Measurements from ENCODE around the gene SLC46A1.

GRCh38 chr17:28405632-28406472 lies at the start of gene SLC46A1:
- no peak for TF ChIP-seq ATF3 (IDR thresholded peaks at IDR 0.05; ENCODE audit: insufficient read depth, low read depth, low read length)
- no peak for TF ChIP-seq CTCF (IDR thresholded peaks at IDR 0.05; ENCODE audit: control extremely low read depth in 1 of 3, insufficient read depth in 1 of 3, low read depth in 1 of 3, low read length in 3 of 3)
- TF ChIP-seq JUN (IDR thresholded peaks at IDR 0.05; ENCODE audit: low read depth, low read length) = no peak
- no peak for TF ChIP-seq POLR2A (IDR thresholded peaks at IDR 0.05; ENCODE audit: control extremely low read depth in 1 of 2, low read depth in 2 of 2, low read length in 2 of 2)
- TF ChIP-seq CBX8 (IDR thresholded peaks at IDR 0.05; ENCODE audit: borderline replicate concordance, low read depth, low read length) = no peak
- TF ChIP-seq POLR2AphosphoS5 (IDR thresholded peaks at IDR 0.05; ENCODE audit: low read depth, low read length) = no peak; the same call in 1 of the 2 replicates
- TF ChIP-seq BRCA1 (IDR thresholded peaks at IDR 0.05; ENCODE audit: low read depth, low read length) = no peak
- TF ChIP-seq CEBPB (IDR thresholded peaks at IDR 0.05; ENCODE audit: low read depth, low read length) = no peak
- no peak for TF ChIP-seq GTF2F1 (IDR thresholded peaks at IDR 0.05; ENCODE audit: borderline replicate concordance, low read depth, low read length)
- TF ChIP-seq YY1 (IDR thresholded peaks at IDR 0.05; ENCODE audit: low read depth, low read length) = no peak
- no peak for TF ChIP-seq TCF12 (IDR thresholded peaks at IDR 0.05; ENCODE audit: low read depth, low read length)
- TF ChIP-seq EP300 (IDR thresholded peaks at IDR 0.05; ENCODE audit: borderline replicate concordance in 1 of 2, low read depth in 2 of 2, low read length in 2 of 2) = no peak
